Osteoblast (primary cell): Measurements from ENCODE around the gene FAM98C. TPM values are rescaled to one million over a fixed set of nuclear protein-coding genes. Genes with fewer than 3 reads are reported as not detected.

ENCODE experiments used
- DNase-seq: peaks from one replicate; pipeline ENCODE4 v3.0.0; 2011; ENCODE audit warnings: low spot score, mixed read lengths; ENCODE audit not compliant: insufficient read length; ENCODE audit errors: missing footprints
- H2AFZ ChIP-seq: 2 replicates; pipeline ENCODE4 v1.6.0; 2011; ENCODE audit warnings: mild to moderate bottlenecking, low read length
- H3K27ac ChIP-seq: 2 replicates; pipeline ENCODE4 v1.5.1; 2011; ENCODE audit warnings: mild to moderate bottlenecking, low read depth, low read length, moderate library complexity
- H3K27me3 ChIP-seq: 2 replicates; pipeline ENCODE4 v1.6.0; 2012; ENCODE audit warnings: mild to moderate bottlenecking, control low read depth, inconsistent platforms, low read length, moderate library complexity; ENCODE audit not compliant: insufficient read depth
- H3K36me3 ChIP-seq: 2 replicates; pipeline ENCODE4 v1.5.1; 2011; ENCODE audit warnings: mild to moderate bottlenecking, low read length, control low read depth, moderate library complexity; ENCODE audit not compliant: insufficient read depth
- H3K4me1 ChIP-seq: 2 replicates; pipeline ENCODE4 v1.5.1; 2011; ENCODE audit warnings: mild to moderate bottlenecking, low read length, control low read depth, moderate library complexity; ENCODE audit not compliant: insufficient read depth
- H3K4me2 ChIP-seq: 2 replicates; pipeline ENCODE4 v1.6.0; 2011; ENCODE audit warnings: mild to moderate bottlenecking, low read length; ENCODE audit not compliant: insufficient read depth
- H3K4me3 ChIP-seq: fragments of 200-600 bp; sonication (generic); 3 replicates; pipeline ENCODE4 v1.5.1; 2012; ENCODE audit warnings: mild to moderate bottlenecking, low read length, inconsistent platforms; ENCODE audit not compliant: insufficient read depth
- H3K79me2 ChIP-seq: 2 replicates; pipeline ENCODE4 v1.6.0; 2012; ENCODE audit warnings: mild to moderate bottlenecking, low read length, control low read depth, inconsistent platforms; ENCODE audit not compliant: insufficient read depth
- H3K9me3 ChIP-seq: 2 replicates; pipeline ENCODE4 v1.5.1; 2011; ENCODE audit warnings: low read depth, low read length, control low read depth
- H4K20me1 ChIP-seq: 2 replicates; pipeline ENCODE4 v1.6.0; 2012; ENCODE audit warnings: mild to moderate bottlenecking, low read length, control low read depth; ENCODE audit not compliant: insufficient read depth
- total RNA-seq: library from RNA; depleted of rRNA; stranded (reverse); fragments of >200 nt; gene quantifications from 2 replicates; pipeline ENCODE4 v1.2.3, GENCODE V29; 2012
- TF ChIP-seq, protein P1 (sequence below): IDR thresholded peaks from 2 replicates; pipeline ENCODE4 v1.5.1; 2011; ENCODE audit warnings: mild to moderate bottlenecking, low read depth, low read length, moderate library complexity; ENCODE audit errors: extremely low read depth

Gene FAM98C
- total RNA-seq, 1 donor, result 14.1 TPM

DNA sequence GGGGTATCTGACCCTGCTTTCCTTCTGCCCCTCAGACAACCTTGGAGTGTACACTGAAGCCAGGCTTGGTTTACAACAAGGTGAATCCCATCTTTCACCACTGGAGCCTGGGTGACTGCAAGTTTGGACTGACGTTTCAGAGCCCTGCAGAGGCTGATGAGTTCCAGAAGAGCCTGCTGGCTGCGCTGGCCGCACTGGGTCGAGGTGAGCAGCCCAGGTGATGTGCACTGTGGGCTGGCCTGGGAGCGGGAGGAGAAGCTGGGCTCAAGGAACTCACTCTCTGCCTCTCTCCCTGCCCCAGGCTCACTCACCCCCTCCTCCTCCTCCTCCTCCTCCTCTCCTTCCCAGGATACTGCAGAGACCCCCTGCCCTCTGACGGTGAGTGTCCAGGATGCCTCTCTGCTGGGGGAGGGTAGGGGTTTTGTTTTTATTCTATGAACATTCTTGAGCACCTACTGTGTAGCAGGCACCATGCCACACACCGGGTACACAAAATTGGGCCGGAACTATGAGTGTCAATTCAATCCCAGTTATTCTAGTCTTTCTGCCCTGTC, 10.9 kb upstream of the FAM98C start:
- Histone ChIP-seq H3K4me1 (peaks cover 27% of the 10 kb centered on the region), H3K9me3 (no peaks in the 10 kb centered on the region), H3K4me3 (no peak overlapping the region), H3K27me3 (no peaks in the 10 kb centered on the region), H2AFZ (no peak overlapping the region), H4K20me1 (peaks cover 17% of the 10 kb centered on the region), H3K27ac (no peak overlapping the region), H3K79me2 (peaks cover 23% of the 10 kb centered on the region), H3K4me2 (no peak overlapping the region), H3K36me3 (peaks cover 41% of the 10 kb centered on the region)
- TF ChIP-seq, protein P1, sequence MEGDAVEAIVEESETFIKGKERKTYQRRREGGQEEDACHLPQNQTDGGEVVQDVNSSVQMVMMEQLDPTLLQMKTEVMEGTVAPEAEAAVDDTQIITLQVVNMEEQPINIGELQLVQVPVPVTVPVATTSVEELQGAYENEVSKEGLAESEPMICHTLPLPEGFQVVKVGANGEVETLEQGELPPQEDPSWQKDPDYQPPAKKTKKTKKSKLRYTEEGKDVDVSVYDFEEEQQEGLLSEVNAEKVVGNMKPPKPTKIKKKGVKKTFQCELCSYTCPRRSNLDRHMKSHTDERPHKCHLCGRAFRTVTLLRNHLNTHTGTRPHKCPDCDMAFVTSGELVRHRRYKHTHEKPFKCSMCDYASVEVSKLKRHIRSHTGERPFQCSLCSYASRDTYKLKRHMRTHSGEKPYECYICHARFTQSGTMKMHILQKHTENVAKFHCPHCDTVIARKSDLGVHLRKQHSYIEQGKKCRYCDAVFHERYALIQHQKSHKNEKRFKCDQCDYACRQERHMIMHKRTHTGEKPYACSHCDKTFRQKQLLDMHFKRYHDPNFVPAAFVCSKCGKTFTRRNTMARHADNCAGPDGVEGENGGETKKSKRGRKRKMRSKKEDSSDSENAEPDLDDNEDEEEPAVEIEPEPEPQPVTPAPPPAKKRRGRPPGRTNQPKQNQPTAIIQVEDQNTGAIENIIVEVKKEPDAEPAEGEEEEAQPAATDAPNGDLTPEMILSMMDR, result no peak
- peak; percentile 86 for DNase-seq

DNA sequence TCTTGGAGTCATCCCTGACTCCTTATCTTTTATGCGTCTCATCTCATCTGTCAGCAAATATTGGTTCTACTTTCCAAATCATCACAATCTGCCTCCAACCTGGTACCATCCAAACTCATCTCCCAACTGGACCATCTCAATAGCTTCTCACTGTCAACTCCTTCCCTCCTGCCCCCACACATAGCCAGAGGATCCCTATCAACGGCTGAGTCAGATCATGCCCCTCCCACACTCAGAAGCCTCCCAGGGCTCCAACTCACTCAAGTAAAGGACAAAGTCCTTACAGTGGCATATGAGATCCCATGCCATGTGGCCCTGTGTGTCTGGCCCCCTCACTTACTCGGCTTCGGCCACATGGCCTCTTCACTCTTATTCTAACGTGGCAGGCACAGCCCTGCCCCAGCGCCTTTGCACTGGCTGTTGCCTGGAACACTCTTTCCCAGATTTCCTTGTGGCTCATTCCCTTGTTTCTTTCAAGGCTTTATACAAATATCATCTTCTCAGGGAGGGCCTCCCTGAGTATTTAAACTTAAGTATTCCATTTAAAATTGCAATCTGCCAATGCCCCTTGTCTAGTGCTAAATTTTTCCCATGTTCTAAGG, 10.1 kb upstream of the FAM98C start:
- Histone ChIP-seq H3K9me3 (no peaks in the 10 kb centered on the region), H3K4me3 (no peak overlapping the region), H3K79me2 (peaks cover 23% of the 10 kb centered on the region), H3K27ac (peak overlapping the region; percentile 23), H3K36me3 (peaks cover 43% of the 10 kb centered on the region), H3K4me2 (no peak overlapping the region), H3K4me1 (peaks cover 24% of the 10 kb centered on the region), H3K27me3 (no peaks in the 10 kb centered on the region), H2AFZ (no peak overlapping the region), H4K20me1 (peaks cover 17% of the 10 kb centered on the region)
- TF ChIP-seq, protein P1, result no peak
- DNase-seq, result peak; percentile 96

GRCh38 chr19:38394488-38394887, 8.4 kb upstream of the FAM98C start:
- Histone ChIP-seq H3K4me1 (peaks cover 21% of the 10 kb centered on the region), H3K4me2 (no peak overlapping the region), H3K27me3 (no peaks in the 10 kb centered on the region), H3K27ac (no peak overlapping the region), H3K4me3 (no peak overlapping the region), H3K79me2 (peaks cover 15% of the 10 kb centered on the region), H3K9me3 (no peaks in the 10 kb centered on the region), H4K20me1 (peaks cover 17% of the 10 kb centered on the region), H2AFZ (no peak overlapping the region), H3K36me3 (peaks cover 43% of the 10 kb centered on the region)
- peak; percentile 51 for DNase-seq
- TF ChIP-seq, protein P1, result no peak

GRCh38 chr19:38395381-38396114, 7.3 kb upstream of the FAM98C start:
- H3K4me2 ChIP-seq, result no peak overlapping the region
- TF ChIP-seq, protein P1, result no peak
- no peaks in the 10 kb centered on the region for H3K27me3 ChIP-seq
- H3K4me1 ChIP-seq, result peaks cover 14% of the 10 kb centered on the region
- peaks cover 6% of the 10 kb centered on the region for H3K79me2 ChIP-seq
- peaks cover 17% of the 10 kb centered on the region for H4K20me1 ChIP-seq
- DNase-seq, result peak; percentile 39
- H3K27ac ChIP-seq, result no peak overlapping the region
- H3K4me3 ChIP-seq, result no peak overlapping the region
- no peaks in the 10 kb centered on the region for H3K9me3 ChIP-seq
- no peak overlapping the region for H2AFZ ChIP-seq
- H3K36me3 ChIP-seq, result peaks cover 43% of the 10 kb centered on the region
